ENCODE measurements around the gene MAP3K13.

MAP3K13 gene

DNA sequence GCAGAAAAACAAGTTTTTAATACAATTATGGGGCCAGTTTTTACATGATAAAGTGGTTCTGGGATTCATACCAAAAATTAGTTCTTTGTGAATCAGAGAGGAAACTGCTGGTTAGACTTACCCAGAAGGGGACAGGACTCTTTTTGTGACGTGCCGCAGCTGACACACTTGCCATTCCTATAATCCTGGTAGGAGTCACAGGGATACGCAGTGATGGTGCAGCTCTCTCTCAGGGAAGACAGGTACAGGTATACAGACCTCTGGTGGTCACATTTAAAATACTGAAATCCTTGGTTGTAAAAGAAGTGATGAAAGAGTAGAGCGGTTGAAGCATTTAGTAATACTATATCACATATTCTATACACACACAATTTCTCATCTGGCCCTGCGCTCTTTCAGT, 156.1 kb downstream of the MAP3K13 start:
- DNase-seq, result no peak

GRCh38 chr3:185521349-185522138, 158.6 kb downstream of the MAP3K13 start:
- DNase-seq, result no peak

DNA sequence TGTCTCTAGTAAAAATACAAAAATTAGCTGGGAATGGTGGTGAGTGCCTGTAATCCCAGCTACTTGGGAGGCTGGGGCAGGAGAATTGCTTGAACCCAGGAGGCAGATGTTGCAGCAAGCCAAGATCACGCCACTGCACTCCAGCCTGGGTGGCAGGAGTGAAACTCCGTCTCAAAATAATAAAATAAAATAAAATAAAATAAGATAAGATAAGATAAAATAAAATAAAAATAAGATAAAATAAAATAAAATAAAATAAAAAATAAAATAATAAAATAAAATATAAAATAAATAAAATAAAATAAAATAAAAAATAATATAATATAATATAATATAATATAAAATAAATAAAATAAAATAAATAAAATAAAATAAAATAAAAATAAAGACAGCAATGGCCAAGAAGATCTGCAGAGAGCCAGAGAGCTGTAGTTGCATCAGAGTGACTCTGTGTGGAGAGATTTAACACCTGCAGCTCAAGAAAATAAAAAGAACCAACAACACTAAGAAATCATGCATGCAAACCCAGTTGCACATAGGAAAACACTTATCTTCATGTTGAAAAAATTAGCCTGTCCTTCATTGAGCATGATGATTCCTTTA, 163.5 kb downstream of the MAP3K13 start:
- DNase-seq, result no peak

- no peak for DNase-seq
Measured at GRCh38 chr3:185527364-185527763, 164.4 kb downstream of the MAP3K13 start.

- no peak for DNase-seq
Measured at GRCh38 chr3:185528532-185528931, 165.6 kb downstream of the MAP3K13 start.

DNA sequence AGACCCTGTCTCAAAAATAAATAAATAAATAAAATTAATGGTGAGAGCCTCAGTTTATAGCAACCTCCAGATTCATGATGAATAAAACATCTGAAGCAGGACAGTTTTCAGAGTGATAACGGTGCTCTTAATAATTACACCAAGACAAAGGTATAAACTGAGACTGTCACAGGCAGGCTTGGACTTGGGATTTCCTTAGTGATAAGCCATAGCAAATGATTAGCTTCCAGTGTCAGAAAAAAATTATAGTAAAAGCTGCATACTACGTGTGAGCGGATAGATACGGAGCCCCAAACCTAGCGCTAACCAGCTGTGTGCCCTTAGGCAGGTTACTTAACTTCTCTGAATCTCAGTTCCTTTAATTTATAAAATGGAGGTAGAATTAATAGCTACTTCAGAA, 167.9 kb downstream of the MAP3K13 start:
- DNase-seq, result no peak

GRCh38 chr3:185532901-185533300, 170.0 kb downstream of the MAP3K13 start:
- DNase-seq, result no peak

GRCh38 chr3:185534511-185534910, 171.6 kb downstream of the MAP3K13 start:
- DNase-seq, result no peak

DNA sequence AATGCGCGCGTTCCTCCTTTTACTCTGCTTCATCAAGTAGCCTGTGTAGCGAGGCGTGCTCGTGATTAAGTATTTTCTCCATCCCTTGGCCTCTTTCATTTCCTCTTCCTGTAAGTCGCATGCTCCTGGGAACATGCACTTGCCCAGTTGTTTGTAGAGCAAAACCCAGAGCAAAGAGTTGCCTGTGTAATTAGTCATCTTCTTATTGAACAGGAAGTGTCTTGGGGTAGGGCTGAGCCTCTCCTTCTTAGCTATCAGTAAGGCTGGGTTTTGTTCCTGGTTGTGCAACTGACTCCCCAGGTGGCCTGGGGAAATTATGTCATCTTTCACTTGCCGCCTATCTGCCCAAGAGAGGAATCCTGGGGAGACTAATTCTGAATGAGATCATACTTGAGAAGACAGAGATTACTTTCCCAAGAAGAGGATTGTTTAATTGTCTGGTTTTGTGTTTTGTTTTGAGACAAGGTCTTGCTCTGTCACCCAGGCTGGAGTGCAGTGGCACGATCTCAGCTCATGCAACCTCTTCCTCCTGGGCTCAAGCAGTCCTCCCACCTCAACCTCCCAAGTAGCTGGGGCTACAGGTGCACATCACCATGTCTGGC, 174.5 kb downstream of the MAP3K13 start:
- DNase-seq, result peak; percentile 90
